GM21529 (cell line): ENCODE measurements around the gene ATP11A.
A peak's percentile ranks its signal among the peaks of the same experiment; 100 is the strongest.

Source experiments
- ATAC-seq: cut with Tn5 transposase; IDR thresholded peaks from one replicate; pipeline ENCODE4 v1.9.1; 2021; ENCODE audit not compliant: unreplicated experiment

ATP11A gene

DNA sequence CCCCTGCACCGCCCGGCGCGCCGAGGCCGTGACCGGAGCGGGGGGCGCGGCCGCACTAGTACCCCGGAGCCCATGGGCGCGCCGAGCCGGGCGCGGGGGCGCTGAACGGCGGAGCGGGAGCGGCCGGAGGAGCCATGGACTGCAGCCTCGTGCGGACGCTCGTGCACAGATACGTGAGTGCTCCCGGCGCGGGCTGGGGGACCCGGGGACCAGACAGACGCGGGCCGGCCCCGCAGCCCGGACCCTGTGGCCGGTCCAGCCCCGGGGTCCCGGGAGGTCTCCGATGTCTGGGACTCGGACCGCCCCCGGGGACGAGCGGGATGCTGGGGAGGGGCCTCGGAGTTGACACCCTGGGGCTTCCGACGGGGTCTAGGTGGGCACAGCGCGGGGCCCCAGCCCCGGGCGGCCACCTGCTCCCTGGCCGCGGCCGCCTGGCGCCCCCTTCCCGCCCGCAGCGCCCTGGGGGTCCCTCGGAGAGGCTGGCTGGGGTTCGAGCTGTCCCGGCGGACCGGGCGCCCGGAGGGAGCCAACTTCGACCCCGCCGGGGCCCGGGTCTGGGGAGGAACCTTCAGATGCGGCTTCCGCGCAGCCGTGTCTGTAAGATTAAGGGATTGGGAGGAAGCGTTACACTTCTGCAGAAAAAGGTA lies 568 bp downstream of the ATP11A start:
- peak; percentile 28 for ATAC-seq

DNA sequence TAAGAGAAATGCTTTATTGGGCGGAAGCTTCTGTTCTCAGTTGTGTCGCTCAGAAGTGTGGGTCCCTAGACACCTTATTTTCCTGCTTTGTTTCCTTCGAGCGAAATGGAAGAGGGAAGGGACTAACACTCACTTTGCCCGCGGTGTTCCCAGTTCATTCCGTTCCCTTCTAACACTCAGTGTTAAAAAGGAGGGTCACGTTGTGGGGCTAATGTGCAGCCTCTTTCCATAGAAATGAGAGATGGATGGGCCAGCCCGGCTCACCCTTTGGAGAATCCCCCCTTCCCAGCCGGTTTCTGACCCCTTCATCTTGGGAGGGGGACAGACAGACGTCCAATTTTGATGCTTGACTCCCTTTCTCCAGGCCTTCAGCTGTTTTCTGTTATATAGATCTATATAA lies 2.3 kb downstream of the ATP11A start:
- no peak for ATAC-seq

DNA sequence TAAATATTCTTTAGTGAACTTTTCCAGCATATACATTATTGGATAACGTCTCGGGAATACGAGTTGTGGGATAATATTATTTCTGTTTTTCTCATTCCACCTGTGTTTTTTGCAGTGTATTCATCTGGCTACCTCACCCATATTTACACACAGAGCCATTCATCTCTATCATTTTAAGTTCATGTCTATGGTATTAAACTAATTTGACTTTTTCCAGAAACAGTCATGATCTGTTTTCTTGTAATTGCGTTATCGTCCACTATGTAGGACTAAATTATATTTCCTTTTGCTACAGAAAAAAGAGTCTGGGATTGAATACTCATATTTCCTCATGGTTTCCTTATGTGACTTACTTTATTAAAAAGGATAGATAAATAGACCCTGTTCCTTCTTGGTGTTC lies 2.7 kb downstream of the ATP11A start:
- ATAC-seq: no peak

DNA sequence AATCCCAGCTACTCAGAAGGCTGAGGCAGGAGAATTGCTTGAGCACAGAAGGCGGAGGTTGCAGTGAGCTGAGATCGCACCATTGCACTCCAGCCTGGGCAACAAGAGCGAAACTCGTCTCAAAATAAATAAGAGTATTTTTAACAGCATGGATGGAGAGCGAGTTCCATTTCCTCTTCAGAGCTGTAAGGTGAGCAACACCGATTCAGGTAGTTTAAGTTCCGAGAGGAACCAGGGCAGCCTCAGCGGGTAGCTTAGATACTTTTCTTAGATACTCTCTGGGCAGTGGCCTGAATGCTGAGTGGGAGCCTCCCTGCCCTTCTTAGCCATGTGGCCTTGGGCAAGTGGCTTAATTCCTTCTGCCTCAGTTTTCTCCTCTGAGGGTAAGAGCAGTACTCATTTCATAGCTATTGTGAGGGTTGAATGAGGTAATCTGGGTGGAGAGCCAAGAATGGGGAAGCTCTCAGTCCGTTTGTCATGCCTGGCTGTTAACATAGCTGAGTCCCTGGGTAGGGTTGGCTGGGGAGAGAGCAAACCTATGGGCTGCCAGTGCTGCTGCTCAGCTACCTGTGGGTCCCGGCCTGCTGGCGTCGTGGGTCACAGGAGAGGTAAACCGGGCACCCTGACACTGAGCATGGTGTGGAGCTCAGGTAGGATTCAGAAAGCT lies 4.1 kb downstream of the ATP11A start:
- ATAC-seq: peak; percentile 25

DNA sequence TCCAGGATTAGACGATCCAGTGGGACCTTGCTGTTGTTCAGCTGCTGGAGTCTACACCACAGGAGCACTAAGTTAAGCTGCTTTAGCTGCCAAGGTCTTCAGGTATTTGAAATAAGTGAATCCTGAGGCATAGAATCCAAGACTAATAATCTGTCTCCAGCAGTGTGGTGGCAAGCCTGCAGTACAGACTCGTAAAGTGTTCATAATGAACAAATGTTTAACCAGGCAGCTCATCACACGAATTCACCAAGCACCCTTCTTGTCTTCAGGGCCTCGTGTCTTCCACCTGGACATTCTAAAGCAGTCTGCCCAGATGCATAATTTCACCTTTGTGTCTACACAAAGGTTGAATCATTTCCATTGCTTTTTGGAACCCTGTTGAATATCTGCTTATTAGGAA lies 5.3 kb downstream of the ATP11A start:
- no peak for ATAC-seq

DNA sequence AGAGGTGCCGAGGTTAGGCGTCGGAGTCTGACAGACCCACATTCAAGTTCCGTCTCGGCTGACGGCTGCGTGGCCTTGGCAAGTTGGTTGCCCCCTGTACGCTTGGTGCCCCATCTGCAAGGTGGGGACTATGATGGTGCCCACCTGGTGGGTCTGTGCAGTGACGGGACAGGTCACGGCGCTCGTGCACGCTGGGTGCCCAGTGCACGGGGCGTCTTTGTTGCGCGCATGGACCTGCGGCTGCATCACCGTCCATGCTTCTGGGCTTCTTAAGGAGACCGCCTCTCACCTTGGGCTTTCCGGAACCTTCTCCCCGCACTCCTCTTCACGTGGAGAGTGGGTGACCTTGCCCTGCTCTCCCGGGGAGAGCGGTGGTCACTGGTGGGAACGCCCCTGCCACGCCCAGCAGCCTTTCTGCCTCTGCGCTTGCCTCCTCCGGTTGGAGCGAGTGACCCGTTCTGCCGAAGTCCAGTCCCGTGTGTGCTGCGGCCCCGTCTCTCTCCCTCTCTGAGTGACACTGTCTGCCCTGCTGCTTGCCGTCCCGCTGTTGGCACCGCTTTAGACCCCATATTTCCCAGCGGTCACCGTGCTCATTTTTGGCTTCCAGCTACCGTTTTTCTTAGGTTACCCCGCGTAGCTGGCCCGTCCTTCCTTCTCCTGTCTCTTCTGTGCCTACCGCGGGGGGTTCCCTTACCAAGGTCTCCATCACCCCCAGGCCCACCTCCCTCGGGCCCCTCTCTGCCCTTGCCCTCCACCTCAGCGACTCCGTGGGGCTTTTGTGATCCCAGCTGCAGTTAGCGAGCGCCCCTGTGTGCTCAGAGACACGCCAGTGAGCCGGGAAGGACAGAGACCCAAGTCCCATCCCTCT lies 6.4 kb downstream of the ATP11A start:
- ATAC-seq: no peak

DNA sequence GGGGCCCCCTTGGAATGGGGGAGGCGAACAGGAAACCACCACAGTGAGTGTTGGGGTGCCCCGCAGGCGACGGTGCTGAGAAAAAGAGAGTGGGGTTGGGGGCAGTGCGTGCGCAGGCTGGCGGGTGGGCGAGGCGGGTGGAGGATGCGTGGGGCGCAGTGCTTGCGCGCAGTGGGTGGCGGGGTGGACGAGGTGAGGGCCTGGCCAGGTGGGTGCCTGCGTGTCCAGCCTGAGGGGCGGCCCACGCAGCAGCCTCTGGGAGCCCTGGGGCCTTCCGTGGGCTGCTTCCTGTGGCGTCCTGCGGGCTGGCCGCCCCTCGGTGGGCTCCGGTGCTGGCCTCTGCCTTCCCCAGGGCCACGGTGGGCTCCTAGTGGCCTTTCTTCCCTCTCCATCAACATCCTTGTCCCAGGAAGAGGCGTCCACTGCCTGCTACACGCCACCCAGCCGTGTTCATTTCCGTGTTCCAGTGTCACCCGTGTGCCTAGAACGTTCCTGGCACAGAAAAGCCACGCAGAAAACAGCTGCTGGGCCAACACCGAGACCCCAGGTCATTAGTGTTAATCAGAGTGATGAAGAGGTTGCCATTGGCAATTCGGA lies 7.1 kb downstream of the ATP11A start:
- ATAC-seq: no peak

DNA sequence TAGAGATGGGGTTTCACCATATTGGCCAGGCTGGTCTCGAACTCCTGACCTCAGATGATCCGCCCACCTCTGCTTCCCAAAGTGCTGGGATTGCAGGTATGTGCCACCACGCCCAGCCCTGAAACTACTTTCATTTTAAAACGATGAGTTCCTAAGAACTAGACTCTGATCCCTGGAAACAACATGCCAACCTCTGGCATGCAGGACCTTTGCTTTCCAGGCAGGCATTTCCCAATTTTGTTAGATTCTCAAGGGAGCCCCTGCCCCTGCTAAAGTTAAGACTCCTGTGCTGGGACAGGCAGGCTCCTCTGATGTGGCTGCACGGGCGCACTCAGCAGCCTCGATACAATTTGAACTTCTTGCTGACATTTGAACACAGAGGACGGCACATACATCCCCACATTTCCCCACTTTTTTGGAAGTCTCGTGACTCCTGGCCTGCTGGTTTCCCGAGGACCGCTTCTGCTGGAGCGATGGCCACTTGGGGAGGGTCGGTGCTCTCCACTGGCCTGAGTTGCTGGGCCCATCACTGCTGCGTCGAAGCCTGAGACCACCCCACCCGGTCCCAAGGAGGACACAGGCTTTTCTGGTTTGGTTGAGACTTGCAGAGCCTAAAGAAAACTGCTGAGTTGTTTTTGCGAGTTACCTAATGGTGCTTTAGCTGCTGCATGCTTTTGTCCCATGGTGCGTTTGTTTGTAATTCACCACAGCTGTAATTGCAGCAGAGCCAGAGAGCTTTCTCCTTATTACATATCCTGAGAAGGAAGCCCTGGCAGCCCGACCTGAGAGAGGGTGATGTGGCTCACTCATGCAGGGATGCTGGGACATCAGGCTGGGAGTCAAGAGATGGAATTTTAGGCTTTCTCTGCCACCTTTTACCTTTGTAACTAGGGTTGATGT lies 8.2 kb downstream of the ATP11A start:
- no peak for ATAC-seq

DNA sequence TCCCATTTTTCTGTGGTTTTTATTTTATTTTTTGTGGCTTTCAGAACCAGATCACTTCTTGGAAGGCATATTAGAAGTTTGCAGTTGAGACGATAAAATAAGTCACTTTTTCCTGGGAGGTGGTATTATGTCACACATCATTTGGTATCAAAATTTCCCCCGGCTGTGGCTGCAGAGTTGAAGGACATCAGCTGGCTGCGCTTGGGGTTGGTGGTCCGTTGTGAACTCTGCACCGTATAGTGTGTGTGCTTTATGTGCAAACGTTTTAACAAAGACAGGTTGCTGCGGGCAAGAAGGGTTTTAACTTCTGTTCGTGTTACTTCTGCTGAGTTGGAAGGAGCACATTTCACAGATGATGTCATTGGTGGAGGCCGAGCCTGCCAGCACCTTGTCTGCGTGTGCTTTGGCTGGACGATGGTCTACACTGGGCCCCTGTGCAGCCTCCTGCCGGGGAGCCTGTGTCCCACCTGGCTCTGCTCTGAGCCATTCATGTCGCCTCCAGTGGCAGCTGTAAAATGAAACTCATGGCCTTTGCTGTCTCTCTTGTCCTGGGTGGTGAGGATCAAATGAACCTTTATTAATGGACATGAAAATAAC lies 9.6 kb downstream of the ATP11A start:
- ATAC-seq: no peak

DNA sequence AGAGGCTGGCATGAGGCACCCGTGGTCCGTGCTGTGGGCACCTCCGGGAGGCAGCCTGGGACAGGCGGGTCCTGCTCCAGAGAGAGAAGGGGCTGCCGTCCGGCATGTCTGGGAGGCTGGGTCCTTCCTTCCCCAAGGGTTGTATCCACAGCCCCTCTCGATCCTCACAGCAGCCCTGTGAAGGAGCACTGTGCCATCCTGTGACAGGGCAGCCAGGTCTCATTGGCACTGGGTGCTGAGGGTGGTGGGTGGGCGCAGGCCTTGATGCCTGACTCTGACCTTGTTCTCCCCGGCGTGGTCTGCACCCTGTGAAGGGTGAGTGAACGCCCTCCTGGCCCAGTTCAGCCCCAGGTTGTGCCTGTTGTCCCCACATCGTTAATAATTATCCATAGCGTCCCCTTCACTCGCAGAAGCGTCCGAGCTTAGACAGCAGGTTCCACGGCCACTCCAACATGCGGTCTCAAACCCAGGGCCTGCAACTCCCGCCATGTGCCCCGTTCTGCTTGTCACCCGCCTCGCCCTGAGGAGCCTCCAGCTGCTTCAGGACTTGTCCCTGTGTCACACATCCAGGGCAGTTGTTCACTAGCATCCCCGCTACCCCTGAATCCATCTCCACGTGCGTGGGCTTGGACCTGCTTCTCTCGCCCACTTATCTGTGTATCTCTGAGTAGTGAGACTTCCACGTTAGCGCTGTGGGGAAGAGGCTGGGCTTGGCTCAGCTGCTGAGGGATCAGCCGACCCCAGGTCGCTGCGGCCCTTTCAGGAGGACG lies 10.6 kb downstream of the ATP11A start:
- ATAC-seq: no peak

DNA sequence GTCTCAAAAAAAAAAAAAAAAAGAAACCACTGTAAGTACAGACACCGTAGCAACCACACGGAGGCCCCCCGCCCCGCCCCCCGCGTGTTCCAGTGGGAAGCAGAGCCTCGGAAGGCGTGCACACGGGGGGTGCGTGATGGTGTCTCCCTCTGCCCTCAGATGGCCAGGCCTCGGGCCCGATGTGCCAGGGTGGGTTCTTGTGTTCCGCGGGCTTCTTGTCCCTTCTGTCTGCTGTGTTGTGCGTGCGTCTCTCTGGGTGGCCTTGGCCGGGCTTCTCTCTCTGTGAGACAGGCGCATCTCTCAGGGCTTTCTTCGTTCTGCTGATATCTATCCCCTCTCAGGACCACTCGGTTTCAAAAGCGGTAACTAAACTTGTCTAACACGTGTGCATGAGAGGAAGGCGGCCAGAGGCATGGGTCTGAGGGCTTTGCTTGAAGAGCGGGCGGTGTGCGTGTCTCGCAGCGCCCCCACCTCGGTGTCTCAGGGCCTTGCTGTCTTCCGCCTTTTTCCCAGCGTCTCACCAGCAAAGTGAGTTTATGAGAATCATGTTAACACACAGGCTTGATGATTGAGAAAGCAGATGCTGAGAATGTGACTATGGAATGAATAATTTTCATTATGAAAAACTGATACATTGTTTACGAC lies 12.6 kb downstream of the ATP11A start:
- ATAC-seq: no peak

DNA sequence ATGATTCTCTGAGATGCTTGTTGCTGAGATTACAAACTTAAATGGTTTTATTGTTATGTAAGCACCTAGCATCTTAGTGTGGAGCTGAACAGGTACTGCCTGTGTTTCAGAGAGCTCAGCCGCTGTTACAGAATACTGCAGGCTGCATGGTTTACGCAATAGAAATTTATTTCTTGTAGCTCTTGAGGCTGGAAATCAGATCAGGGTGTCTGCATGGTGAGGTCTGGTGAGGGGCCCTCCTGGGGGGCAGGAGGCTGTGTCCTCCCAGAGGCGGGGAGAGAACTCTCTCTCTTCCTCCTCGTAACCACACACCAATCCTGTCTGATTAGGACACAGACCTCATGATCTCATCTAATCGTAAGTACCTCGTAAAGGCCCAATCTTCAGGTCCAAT lies 13.1 kb downstream of the ATP11A start:
- no peak for ATAC-seq

DNA sequence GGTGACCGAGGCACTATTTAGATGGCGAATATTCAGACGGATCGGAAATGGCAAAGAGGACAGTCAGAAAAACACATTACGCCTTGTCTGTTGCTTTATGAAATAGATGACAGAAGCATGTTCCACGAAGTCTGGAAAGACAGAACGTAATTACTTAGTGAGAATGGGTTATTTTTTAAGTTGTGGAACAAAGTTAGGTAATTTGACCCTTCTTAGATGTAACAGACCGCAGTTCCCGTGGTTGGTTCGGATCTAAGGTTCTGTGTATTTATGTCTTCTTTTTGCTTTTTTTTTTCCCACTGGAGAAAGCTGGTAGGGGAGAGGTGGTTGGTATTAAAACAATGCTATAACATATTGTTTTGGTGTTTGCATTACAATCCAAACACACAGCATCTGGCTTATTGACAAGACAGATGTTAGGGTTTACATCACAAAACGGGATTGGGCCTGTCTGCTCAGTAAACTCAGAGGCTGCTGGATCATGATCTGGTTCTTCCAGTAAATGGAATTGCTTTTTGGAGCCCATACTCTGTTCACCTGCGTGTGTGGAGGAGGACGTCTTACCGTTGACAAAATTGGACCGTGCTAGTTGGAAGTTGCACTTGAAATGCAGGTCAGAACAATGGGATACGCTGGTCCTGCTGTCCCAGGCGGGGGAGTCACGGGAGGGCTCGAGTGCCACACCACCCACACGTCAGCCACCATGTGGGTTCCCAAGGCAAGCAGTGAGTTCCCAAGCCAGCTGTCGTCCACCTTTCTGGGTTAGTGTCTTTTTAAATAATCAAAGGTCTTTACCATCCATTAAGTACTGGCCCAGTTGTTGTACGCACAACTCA lies 13.8 kb downstream of the ATP11A start:
- ATAC-seq: no peak

DNA sequence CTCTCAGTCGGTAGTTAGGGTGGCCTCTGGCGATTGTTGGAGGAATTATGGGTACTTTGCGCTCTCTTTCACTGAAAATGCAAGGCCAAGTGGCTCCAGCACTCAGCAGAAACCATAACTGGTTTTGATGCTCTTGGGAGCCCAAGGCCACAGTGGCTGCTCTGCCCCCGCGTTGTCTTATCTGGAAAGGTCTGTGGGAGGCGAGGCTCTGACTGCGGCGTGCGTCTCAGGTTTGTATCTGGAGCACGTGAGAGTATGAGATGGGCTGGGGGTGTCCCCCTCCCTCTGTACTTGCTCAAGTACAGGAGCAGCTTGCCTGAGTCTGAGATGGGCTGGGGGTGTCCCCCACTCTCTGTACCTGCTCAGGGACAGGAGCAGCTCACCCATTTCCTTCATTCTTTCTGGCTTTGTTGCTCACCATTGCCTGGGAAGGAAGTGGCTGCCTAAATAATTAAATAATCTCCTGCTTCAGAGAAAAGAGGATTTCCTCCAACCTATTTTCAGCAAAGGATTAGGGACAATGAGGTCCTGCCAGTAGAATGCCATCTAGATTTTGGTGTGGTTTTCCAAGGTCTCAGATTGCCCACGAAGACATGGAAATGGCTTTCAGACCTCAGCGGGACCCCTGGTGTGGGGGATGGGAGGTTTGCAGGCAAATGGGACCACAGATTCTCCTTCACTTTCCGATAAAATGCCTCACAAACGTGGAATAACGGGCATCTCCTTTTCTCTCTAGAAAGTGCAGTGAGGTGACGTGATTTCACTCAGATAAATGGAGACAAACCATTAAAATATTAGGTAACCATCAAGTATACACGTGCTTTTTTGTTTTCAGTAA lies 14.7 kb downstream of the ATP11A start:
- no peak for ATAC-seq

DNA sequence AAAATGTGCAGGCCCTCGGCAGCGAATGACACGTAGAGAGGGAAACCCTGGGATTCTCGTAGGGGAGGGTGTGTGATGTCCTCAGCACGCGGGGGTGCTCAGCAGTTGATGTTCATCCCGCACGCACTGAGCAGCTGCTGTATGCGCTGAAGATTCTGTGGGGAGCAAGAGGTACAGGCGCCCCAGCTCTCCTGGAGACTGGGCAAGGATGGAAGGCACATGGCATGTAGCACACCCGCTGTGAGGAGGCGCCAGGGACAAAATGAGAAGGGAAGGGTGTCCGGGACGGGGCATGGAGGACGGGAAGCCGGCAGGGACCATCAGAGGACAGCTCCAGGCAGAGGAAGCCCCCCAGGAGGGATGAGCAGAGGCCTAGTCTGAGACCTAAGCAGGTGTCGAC lies 15.4 kb downstream of the ATP11A start:
- ATAC-seq: no peak

DNA sequence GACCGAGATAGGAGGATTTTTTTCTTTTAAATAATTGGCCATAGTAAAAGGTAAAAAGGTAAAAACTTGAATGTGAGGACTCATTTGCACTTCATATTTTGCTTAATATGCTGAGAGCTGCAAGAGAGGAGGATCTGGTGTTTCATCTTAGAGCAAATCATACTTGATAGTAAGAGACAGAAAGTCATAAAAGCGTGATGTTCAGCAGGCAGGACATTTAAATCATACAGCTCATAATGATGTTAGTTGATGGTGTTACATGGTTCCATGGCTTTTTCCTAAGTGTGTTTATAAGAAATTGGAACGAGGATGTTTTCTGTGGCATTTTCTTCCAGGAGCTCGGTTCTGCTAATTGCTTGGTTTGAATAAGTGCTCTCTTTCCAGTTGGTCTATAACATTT lies 16.3 kb downstream of the ATP11A start:
- ATAC-seq: no peak

DNA sequence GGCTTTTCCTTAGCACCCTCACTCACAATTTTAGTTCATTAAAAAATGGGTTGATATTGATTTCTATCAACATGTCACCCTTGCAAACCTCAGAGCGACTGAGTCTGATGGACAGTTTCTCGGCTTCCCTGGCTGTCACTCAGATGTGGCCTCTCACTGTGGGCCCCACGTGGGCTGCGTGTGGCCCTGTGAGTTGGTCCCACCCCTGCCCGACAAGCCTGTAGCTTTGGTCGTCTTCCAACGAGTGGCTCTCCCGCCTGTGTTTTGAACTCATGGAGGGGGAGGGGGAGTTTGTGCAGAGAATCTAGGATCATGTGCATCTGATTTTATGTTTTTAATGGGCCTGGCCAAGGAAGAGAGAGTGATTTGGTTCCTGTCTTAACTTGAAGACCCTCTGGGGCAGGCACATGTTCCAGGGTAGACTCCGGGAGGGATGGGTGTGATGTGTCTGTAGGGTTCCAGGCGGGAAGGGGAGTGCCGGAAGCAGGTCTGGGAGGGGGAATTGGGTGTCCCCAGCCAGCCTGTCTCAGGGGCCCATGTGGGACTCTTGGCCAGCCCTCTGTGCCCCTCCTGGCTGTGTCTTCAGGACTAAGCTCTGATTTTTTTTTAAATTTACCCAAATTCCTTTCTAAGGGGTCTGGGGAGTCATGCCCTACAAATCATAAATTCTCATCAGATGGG lies 18.9 kb downstream of the ATP11A start:
- no peak for ATAC-seq
